Activated CD4-positive, alpha-beta T cell treated with anti-CD3 and anti-CD28 coated beads, Interleukin-2, amount 10 ng/mL, durations not matched to agents 7 days and 5 days (primary cell): Measurements from ENCODE around the gene MMP28. TPM values are rescaled to one million over a fixed set of nuclear protein-coding genes. Genes with fewer than 3 reads are reported as not detected.

Experiments used
- CTCF ChIA-PET: fragments of 350-600 bp; sonication (Branson Sonifier 250); formaldehyde crosslinking; loops from one replicate; lab custom pipeline; 2021; ENCODE audit warnings: antibody characterized with exemption; lab: Charles Lee
- POLR2A ChIA-PET: fragments of 350-600 bp; sonication (Branson Sonifier 250); formaldehyde crosslinking; loops from one replicate; lab custom pipeline; 2021; ENCODE audit warnings: antibody characterized with exemption; lab: Charles Lee
- DNase-seq: peaks from one replicate; pipeline ENCODE4 v3.0.0-alpha.2; 2020
- H3K27ac Mint-ChIP-seq: one replicate; pipeline ENCODE4 v1.8.0; 2021; ENCODE audit warnings: mild to moderate bottlenecking, moderate library complexity, mixed read lengths
- H3K27me3 Mint-ChIP-seq: one replicate; pipeline ENCODE4 v1.8.0; 2021; ENCODE audit warnings: mixed read lengths
- H3K36me3 Mint-ChIP-seq: one replicate; pipeline ENCODE4 v1.8.0; 2021; ENCODE audit warnings: low read depth, mixed read lengths
- H3K4me1 Mint-ChIP-seq: one replicate; pipeline ENCODE4 v1.8.0; 2021; ENCODE audit warnings: mixed read lengths
- H3K4me3 Mint-ChIP-seq: one replicate; pipeline ENCODE4 v1.8.0; 2021; ENCODE audit warnings: mild to moderate bottlenecking, moderate library complexity, mixed read lengths
- H3K9me3 Mint-ChIP-seq: one replicate; pipeline ENCODE4 v1.8.0; 2021; ENCODE audit warnings: mixed read lengths
- total RNA-seq, 2 experiments: library from RNA; stranded (reverse); gene quantifications; one replicate each; pipeline ENCODE4 v1.2.3, GENCODE V29; 2021

MMP28 gene
- total RNA-seq, 2 experiments from 2014 or later: not detected

DNA sequence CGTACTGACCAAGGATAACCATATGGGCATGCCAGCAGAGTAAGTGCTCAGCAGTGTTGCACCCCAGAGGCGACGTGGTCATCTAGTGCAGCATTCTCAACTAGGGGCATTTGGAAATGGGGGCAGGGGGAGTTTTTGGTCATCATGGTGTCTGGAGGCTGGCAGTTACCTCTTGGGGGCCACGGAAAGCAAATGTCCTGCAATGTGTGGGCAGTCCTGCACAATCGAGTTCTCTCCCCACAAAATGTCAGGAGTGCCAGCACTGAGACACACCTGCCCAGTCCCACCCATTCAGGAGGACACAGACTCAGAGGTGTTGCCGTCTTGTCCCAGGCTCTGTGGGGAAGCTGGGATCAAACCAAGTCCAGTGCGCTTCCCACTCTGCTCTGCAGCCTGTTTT is 61.0 kb downstream of the MMP28 start:
- Mint-ChIP-seq H3K27ac (no peak overlapping the region), H3K36me3 (peaks cover 2% of the 10 kb centered on the region), H3K4me3 (no peak overlapping the region), H3K4me1 (peaks cover 12% of the 10 kb centered on the region), H3K27me3 (peaks cover 17% of the 10 kb centered on the region), H3K9me3 (no peaks in the 10 kb centered on the region)
- ChIA-PET POLR2A (no interaction called here), CTCF (interaction anchor here (1.0 kb wide), 1 partner anchor 13 kb away, joined by 3 read pairs; no protein-coding TSS in a partner anchor)
- no peak for DNase-seq

- H3K27ac Mint-ChIP-seq: no peak overlapping the region
- no peak for DNase-seq
- no peaks in the 10 kb centered on the region for H3K9me3 Mint-ChIP-seq
- POLR2A ChIA-PET: no interaction called here
- CTCF ChIA-PET: interaction anchor here (1.0 kb wide), 3 partner anchors 8 to 31 kb away, joined by 3 to 4 read pairs (median 3); no protein-coding TSS in a partner anchor
- H3K36me3 Mint-ChIP-seq: peaks cover 2% of the 10 kb centered on the region
- H3K4me1 Mint-ChIP-seq: peaks cover 12% of the 10 kb centered on the region
- peaks cover 14% of the 10 kb centered on the region for H3K27me3 Mint-ChIP-seq
- no peak overlapping the region for H3K4me3 Mint-ChIP-seq
Observed at GRCh38 chr17:35733366-35733765, 62.1 kb downstream of the MMP28 start.

DNA sequence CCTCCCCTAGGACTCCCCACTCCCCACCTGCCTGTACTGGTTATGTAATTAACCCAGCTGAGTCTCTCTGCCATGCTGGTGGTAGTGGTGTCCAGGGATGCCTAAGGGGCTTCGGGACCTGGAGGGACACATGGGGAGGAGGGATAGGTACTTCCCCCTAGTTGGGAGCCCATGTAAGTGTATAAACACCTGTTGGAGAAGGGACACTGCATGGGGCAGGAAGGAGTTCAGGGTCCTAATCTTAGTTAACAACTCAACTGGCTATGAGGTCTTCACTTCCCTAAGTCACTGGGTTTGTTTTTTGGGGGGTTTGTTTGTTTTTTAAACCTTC is 62.7 kb downstream of the MMP28 start:
- Mint-ChIP-seq H3K4me3 (no peak overlapping the region), H3K27ac (no peak overlapping the region), H3K9me3 (no peaks in the 10 kb centered on the region), H3K27me3 (peaks cover 14% of the 10 kb centered on the region), H3K4me1 (peaks cover 12% of the 10 kb centered on the region), H3K36me3 (peaks cover 2% of the 10 kb centered on the region)
- CTCF ChIA-PET: interaction anchor here (0.6 to 1.0 kb wide), 3 partner anchors 9 to 215 kb away, joined by 3 to 4 read pairs (median 3); no protein-coding TSS in a partner anchor
- POLR2A ChIA-PET: no interaction called here
- DNase-seq: no peak

DNA sequence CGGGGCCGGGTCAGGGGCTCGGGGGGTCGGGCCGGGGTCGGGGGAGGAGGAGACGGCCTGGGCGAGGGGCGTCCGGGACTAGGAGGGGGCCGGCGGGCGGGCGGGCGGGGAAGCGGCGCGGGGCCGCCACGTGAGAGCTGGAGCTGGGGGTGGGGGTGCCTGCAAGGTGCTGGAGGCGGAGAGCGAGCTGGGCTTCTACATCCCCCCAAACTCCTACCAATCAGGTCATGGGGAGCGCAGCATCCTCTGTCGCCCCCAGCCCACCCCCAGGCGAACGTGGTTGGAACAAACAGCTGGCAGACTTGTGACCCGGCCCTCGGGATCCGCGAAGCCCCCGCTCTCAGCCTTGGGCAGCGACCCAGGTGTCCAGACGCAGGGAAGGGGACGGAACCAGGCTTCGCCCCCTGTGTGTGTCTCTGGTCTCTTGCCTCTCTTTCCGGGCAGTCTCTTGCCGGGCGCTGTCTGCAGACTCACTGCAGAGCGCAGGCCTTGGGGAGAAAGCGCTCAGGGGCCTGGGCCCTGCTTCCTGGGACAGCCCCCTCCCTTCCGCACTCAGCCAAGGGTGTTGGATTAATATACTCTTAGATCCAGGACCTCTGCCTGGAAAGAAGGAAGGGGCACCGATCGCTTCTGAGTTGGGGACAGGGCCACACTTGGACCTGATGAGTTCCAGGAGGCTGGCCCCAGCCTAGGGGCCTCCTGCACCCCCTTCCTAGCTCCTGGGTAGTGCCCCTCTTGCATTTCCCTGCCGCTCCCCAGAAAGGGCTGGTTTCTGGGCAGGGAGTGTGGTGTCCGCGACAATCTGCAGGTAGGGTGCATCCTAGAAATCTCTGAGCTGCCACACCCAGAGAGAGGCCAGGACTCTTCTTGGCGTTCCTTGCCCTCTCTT is 63.3 kb downstream of the MMP28 start:
- DNase-seq: no peak
- peaks cover 12% of the 10 kb centered on the region for H3K4me1 Mint-ChIP-seq
- no peaks in the 10 kb centered on the region for H3K9me3 Mint-ChIP-seq
- peak overlapping the region; percentile 46 for H3K4me3 Mint-ChIP-seq
- no peak overlapping the region for H3K27ac Mint-ChIP-seq
- CTCF ChIA-PET: interaction anchor here (0.6 to 1.8 kb wide), 4 partner anchors 10 to 215 kb away, joined by 3 to 5 read pairs (median 4); no protein-coding TSS in a partner anchor
- POLR2A ChIA-PET: no interaction called here
- H3K27me3 Mint-ChIP-seq: peaks cover 14% of the 10 kb centered on the region
- peaks cover 2% of the 10 kb centered on the region for H3K36me3 Mint-ChIP-seq

- Mint-ChIP-seq H3K27me3 (peaks cover 14% of the 10 kb centered on the region), H3K4me1 (peaks cover 12% of the 10 kb centered on the region), H3K4me3 (peak within 1 kb of the TSS; percentile 49), H3K27ac (no peak within 1 kb of the TSS), H3K9me3 (no peaks in the 10 kb centered on the region), H3K36me3 (peaks cover 2% of the 10 kb centered on the region)
- CTCF ChIA-PET: interaction anchor here (1.2 to 1.8 kb wide), 4 partner anchors 9 to 33 kb away, joined by 3 to 5 read pairs (median 4); no protein-coding TSS in a partner anchor
- DNase-seq: peak; percentile 46
- POLR2A ChIA-PET: interaction anchor here (0.8 kb wide), 1 partner anchor 875 kb away, joined by 3 read pairs; no protein-coding TSS in a partner anchor
Observed at GRCh38 chr17:35731239-35731916, 64.1 kb downstream of the MMP28 start, which contains the start of gene RASL10B. Gene RASL10B (plus strand): TSS chr17:35731639. CDS start chr17:35735185, 3,546 bp downstream.

- peaks cover 3% of the 10 kb centered on the region for H3K36me3 Mint-ChIP-seq
- CTCF ChIA-PET: interaction anchor here (1.2 to 1.8 kb wide), 4 partner anchors 8 to 34 kb away, joined by 3 to 5 read pairs (median 4); no protein-coding TSS in a partner anchor
- peaks cover 14% of the 10 kb centered on the region for H3K27me3 Mint-ChIP-seq
- peaks cover 12% of the 10 kb centered on the region for H3K4me1 Mint-ChIP-seq
- H3K9me3 Mint-ChIP-seq: no peaks in the 10 kb centered on the region
- H3K4me3 Mint-ChIP-seq: peak overlapping the region; percentile 49
- DNase-seq: no peak
- H3K27ac Mint-ChIP-seq: no peak overlapping the region
- POLR2A ChIA-PET: interaction anchor here (0.6 to 0.8 kb wide), 2 partner anchors 538 to 876 kb away, joined by 3 read pairs; no protein-coding TSS in a partner anchor
Observed at GRCh38 chr17:35730400-35731005, 64.9 kb downstream of the MMP28 start.

- POLR2A ChIA-PET: no interaction called here
Observed at GRCh38 chr17:35729405-35729833, 66.0 kb downstream of the MMP28 start.

GRCh38 chr17:35728551-35728950 is 66.9 kb downstream of the MMP28 start:
- Mint-ChIP-seq H3K9me3 (no peaks in the 10 kb centered on the region), H3K36me3 (peaks cover 11% of the 10 kb centered on the region), H3K4me3 (no peak overlapping the region), H3K27ac (no peak overlapping the region), H3K4me1 (peaks cover 12% of the 10 kb centered on the region), H3K27me3 (peaks cover 14% of the 10 kb centered on the region)
- no peak for DNase-seq
- CTCF ChIA-PET: interaction anchor here (1.2 to 1.6 kb wide), 3 partner anchors 13 to 36 kb away, joined by 3 to 5 read pairs (median 3); no protein-coding TSS in a partner anchor
- POLR2A ChIA-PET: no interaction called here

More at GRCh38 chr17:35729405-35729833, 66.0 kb downstream of the MMP28 start:
- H3K4me1 Mint-ChIP-seq: peaks cover 12% of the 10 kb centered on the region
- DNase-seq: no peak
- CTCF ChIA-PET: interaction anchor here (1.6 kb wide), 1 partner anchor 14 kb away, joined by 3 read pairs; no protein-coding TSS in a partner anchor
- H3K27me3 Mint-ChIP-seq: peaks cover 14% of the 10 kb centered on the region
- H3K4me3 Mint-ChIP-seq: no peak overlapping the region
- H3K9me3 Mint-ChIP-seq: no peaks in the 10 kb centered on the region
- peaks cover 5% of the 10 kb centered on the region for H3K36me3 Mint-ChIP-seq
- H3K27ac Mint-ChIP-seq: no peak overlapping the region

DNA sequence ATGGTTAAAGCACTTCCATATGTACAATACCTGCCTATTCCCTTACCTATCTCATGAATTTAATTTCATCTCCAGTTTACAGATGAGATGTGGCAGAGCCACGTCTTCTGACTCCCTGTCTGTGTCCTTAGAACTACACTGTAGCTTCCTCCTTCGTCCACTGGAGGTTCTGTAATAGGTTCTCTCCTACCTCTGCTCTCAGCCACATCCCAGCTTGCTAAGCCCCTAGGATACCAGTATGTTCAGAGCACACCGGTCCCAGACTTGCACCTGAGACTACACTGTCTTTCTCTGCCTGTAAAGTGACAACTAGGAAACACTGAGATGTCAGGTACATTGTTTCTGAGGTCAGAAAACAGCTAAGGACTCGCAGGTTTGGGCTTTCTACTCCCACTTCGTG is 67.8 kb downstream of the MMP28 start:
- ChIA-PET CTCF (interaction anchor here (1.2 to 1.3 kb wide), 2 partner anchors 20 to 37 kb away, joined by 3 to 5 read pairs; no protein-coding TSS in a partner anchor), POLR2A (no interaction called here)
- Mint-ChIP-seq H3K4me3 (no peak overlapping the region), H3K36me3 (peaks cover 11% of the 10 kb centered on the region), H3K27me3 (peaks cover 10% of the 10 kb centered on the region), H3K27ac (no peak overlapping the region), H3K9me3 (no peaks in the 10 kb centered on the region), H3K4me1 (peaks cover 12% of the 10 kb centered on the region)
- no peak for DNase-seq

- DNase-seq: no peak
- ChIA-PET CTCF (interaction anchor here (1.3 kb wide), 1 partner anchor 10 kb away, joined by 3 read pairs; no protein-coding TSS in a partner anchor), POLR2A (interaction anchor here (0.6 kb wide), 1 partner anchor 1183 kb away, joined by 4 read pairs; no protein-coding TSS in a partner anchor)
- Mint-ChIP-seq H3K4me3 (no peak overlapping the region), H3K27ac (no peak overlapping the region), H3K4me1 (peaks cover 12% of the 10 kb centered on the region), H3K27me3 (peaks cover 6% of the 10 kb centered on the region), H3K9me3 (no peaks in the 10 kb centered on the region), H3K36me3 (peaks cover 12% of the 10 kb centered on the region)
Observed at GRCh38 chr17:35726953-35727460, 68.4 kb downstream of the MMP28 start.

DNA sequence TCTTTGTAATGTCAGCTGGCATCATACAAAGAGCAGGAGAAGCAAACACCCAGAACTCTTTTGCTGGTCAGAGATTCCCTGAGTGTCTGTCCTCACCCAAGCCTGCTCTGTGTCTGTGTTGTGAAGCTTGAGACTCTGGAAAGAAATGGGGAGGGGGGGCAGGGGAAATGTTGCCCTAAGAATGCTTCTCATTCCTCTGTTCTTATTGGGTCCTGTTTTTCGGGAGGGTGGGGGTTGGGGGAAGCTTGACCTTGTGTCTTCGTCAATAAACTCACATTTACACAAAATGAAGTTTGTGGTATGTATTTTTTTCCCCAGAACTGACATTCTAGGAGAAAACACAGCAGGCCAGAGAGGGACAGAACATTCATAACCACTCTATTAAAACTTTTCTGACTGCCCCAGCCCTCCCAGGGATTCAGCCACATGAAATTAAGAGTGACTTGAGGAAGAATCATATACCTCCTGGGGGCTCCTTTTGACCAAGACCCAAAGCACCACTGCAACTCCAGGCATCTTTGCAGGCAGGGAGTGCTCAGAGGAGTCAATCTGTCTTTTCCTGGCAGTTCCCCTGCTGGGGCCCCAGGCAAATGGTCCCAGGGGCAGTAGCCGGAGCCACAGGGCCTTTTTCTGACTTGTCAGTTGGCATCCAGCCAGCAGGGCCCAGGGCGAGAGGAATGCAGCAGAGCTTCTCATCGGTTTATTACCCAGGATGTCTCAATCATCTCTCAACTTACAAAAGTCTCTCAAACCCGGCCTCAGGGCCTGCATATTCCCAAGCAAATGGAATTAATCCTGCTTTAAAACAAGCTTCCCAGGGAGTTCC is 69.1 kb downstream of the MMP28 start:
- POLR2A ChIA-PET: interaction anchor here (0.6 kb wide), 1 partner anchor 1182 kb away, joined by 4 read pairs; no protein-coding TSS in a partner anchor
- peaks cover 14% of the 10 kb centered on the region for H3K36me3 Mint-ChIP-seq
- H3K27ac Mint-ChIP-seq: no peak overlapping the region
- CTCF ChIA-PET: interaction anchor here (1.3 kb wide), 1 partner anchor 11 kb away, joined by 3 read pairs; no protein-coding TSS in a partner anchor
- no peak overlapping the region for H3K4me3 Mint-ChIP-seq
- no peak for DNase-seq
- H3K9me3 Mint-ChIP-seq: no peaks in the 10 kb centered on the region
- H3K4me1 Mint-ChIP-seq: peaks cover 12% of the 10 kb centered on the region
- H3K27me3 Mint-ChIP-seq: peaks cover 6% of the 10 kb centered on the region
